ENCODE data around the gene TFG. TPM values are rescaled to one million over a fixed set of nuclear protein-coding genes. Genes with fewer than 3 reads are reported as not detected.

The TFG gene
- total and polyA plus RNA-seq, 2 experiments from 2014 or later: 87.6 to 88.5 TPM

DNA sequence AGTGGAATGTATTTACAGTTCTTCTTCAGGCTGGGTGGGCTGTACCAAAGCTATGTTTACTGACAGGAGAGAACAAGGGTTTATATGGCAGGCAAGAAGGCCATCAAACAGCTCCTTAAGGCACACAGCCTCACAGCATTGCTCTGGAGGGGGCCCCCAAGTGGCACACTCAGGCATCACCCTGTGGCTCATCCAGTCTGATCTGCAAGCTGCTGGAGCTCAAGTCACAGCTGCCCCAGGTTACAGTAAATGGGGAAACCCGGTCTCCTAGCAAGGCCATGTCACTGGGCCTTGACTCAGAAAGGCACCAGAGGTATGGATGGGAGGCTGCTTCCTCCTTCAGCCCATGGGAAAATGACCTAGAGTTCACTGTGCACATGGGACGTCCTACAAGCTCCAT lies 67.5 kb downstream of the TFG start:
- ATAC-seq (peak; percentile 93), DNase-seq (ENCODE audit: low spot score) (peak; percentile 52)
- Mint-ChIP-seq H3K27me3 (ENCODE audit: insufficient read depth, low read depth, poor library complexity) (no peaks in the 10 kb centered on the region), H3K36me3 (ENCODE audit: low read depth) (no peaks in the 10 kb centered on the region), H3K4me3 (no peak overlapping the region), H3K4me1 (no peaks in the 10 kb centered on the region), H3K9me3 (no peaks in the 10 kb centered on the region), H3K27ac (no peak overlapping the region)
- Histone ChIP-seq H3K4me2 (no peak overlapping the region), H3K27me3 (ENCODE audit: insufficient read depth) (no peaks in the 10 kb centered on the region), H3K36me3 (ENCODE audit: insufficient read depth) (no peaks in the 10 kb centered on the region), H3K9me2 (ENCODE audit: insufficient read depth) (peaks cover 4% of the 10 kb centered on the region), H3K4me3 (no peak overlapping the region), H3F3A (replicated peaks; ENCODE audit: low read depth) (no peaks in the 10 kb centered on the region), H3K79me2 (replicated peaks; ENCODE audit: insufficient read depth) (no peaks in the 10 kb centered on the region), H3K27ac (ENCODE audit: low read depth) (no peak overlapping the region), H2AFZ (no peak overlapping the region), H4K20me1 (replicated peaks; ENCODE audit: insufficient read depth) (no peaks in the 10 kb centered on the region), H3K4me1 (ENCODE audit: insufficient read depth) (no peaks in the 10 kb centered on the region)
- no peak for TF ChIP-seq CREB1 (CRISPR knock-in tag; IDR thresholded peaks at IDR 0.05; ENCODE audit: low read depth)
- peak; percentile 54 to 68 for TF ChIP-seq CTCF (conservative IDR thresholded peaks at IDR 0.05; ENCODE audit: low read depth in 2 of 2)

DNA sequence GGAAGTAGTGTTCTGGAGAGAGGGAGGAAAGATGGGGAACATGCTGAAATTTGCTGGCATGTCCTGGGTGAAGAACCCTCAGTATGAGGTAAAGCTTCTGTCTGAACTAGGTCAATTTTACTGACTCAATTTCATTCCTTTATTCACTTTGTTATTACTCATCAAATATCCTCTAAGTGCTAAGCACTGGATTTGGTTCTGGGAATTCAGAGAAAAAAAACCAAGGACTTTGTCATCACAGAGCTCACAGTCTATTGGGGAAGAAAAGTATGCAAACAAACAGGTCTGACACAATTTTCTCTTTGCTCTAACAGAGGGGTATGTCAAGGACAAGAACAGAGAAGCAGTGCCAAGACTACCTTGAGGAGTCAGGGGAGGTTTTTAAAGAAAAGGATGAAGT lies 68.0 kb downstream of the TFG start:
- Histone ChIP-seq H3K79me2 (replicated peaks; ENCODE audit: insufficient read depth) (no peaks in the 10 kb centered on the region), H3K4me1 (ENCODE audit: insufficient read depth) (no peaks in the 10 kb centered on the region), H3K27me3 (ENCODE audit: insufficient read depth) (no peaks in the 10 kb centered on the region), H3F3A (replicated peaks; ENCODE audit: low read depth) (no peaks in the 10 kb centered on the region), H3K36me3 (ENCODE audit: insufficient read depth) (no peaks in the 10 kb centered on the region), H4K20me1 (replicated peaks; ENCODE audit: insufficient read depth) (no peaks in the 10 kb centered on the region), H3K9me2 (ENCODE audit: insufficient read depth) (peaks cover 4% of the 10 kb centered on the region), H3K27ac (ENCODE audit: low read depth) (no peak overlapping the region), H3K4me3 (no peak overlapping the region), H2AFZ (no peak overlapping the region), H3K4me2 (no peak overlapping the region)
- DNase-seq (ENCODE audit: low spot score) (no peak), ATAC-seq (no peak)
- Mint-ChIP-seq H3K27ac (no peak overlapping the region), H3K4me1 (no peaks in the 10 kb centered on the region), H3K4me3 (no peak overlapping the region), H3K36me3 (ENCODE audit: low read depth) (no peaks in the 10 kb centered on the region), H3K27me3 (ENCODE audit: insufficient read depth, low read depth, poor library complexity) (no peaks in the 10 kb centered on the region), H3K9me3 (no peaks in the 10 kb centered on the region)
- TF ChIP-seq NANOG (IDR thresholded peaks at IDR 0.05; ENCODE audit: borderline replicate concordance): no peak
- no peak for TF ChIP-seq ZNF331 (CRISPR knock-in tag; IDR thresholded peaks at IDR 0.05; ENCODE audit: low read depth)
- TF ChIP-seq JUNB (IDR thresholded peaks at IDR 0.05; ENCODE audit: unreplicated experiment): no peak
- no peak for TF ChIP-seq CTCF (conservative IDR thresholded peaks at IDR 0.05; ENCODE audit: low read depth in 2 of 2)
- no peak for TF ChIP-seq ZNF114 (CRISPR knock-in tag; IDR thresholded peaks at IDR 0.05)
- no peak for TF ChIP-seq EZH2phosphoT487 (IDR thresholded peaks at IDR 0.05; ENCODE audit: unreplicated experiment)
- no peak for TF ChIP-seq STAT1 (IDR thresholded peaks at IDR 0.05; ENCODE audit: unreplicated experiment)
- TF ChIP-seq, protein P1, sequence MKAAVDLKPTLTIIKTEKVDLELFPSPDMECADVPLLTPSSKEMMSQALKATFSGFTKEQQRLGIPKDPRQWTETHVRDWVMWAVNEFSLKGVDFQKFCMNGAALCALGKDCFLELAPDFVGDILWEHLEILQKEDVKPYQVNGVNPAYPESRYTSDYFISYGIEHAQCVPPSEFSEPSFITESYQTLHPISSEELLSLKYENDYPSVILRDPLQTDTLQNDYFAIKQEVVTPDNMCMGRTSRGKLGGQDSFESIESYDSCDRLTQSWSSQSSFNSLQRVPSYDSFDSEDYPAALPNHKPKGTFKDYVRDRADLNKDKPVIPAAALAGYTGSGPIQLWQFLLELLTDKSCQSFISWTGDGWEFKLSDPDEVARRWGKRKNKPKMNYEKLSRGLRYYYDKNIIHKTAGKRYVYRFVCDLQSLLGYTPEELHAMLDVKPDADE (IDR thresholded peaks at IDR 0.05): no peak
- no peak for TF ChIP-seq CREB1 (CRISPR knock-in tag; IDR thresholded peaks at IDR 0.05; ENCODE audit: low read depth)
- no peak for TF ChIP-seq REST (IDR thresholded peaks at IDR 0.05; ENCODE audit: unreplicated experiment)
- TF ChIP-seq POLR2AphosphoS5 (IDR thresholded peaks at IDR 0.05; ENCODE audit: low read depth): no peak
- no peak for TF ChIP-seq EZH2 (IDR thresholded peaks at IDR 0.05; ENCODE audit: low read depth, unreplicated experiment)
